K562 (cell line): ENCODE measurements around the gene ZER1. TPM values are rescaled to one million over a fixed set of nuclear protein-coding genes. Genes with fewer than 3 reads are reported as not detected.

Source experiments
- CBX1 ChIP-seq: sonication (generic); IDR thresholded peaks from 2 replicates; pipeline ENCODE4 v1.6.1; 2016; ENCODE audit warnings: antibody characterized with exemption, low read depth, mild to moderate bottlenecking
- CHCHD3 ChIP-seq: fragments of 250-450 bp; sonication (Bioruptor Pico); IDR thresholded peaks from 2 replicates; pipeline ENCODE4 v2.1.2; 2022; ENCODE audit warnings: mild to moderate bottlenecking
- CHD4 ChIP-seq: fragments of 200-600 bp; sonication (generic); IDR thresholded peaks from 3 replicates; pipeline ENCODE4 v1.6.1; 2012; ENCODE audit warnings: low read depth, mild to moderate bottlenecking, mixed read lengths, low read length, inconsistent platforms; ENCODE audit not compliant: insufficient read depth, insufficient replicate concordance, poor library complexity, severe bottlenecking
- DMBX1 ChIP-seq: fragments of 250-450 bp; sonication (Bioruptor Pico); IDR thresholded peaks from 2 replicates; pipeline ENCODE4 v1.8.0; 2022; ENCODE audit warnings: inconsistent platforms, mild to moderate bottlenecking, moderate library complexity, borderline replicate concordance
- FIP1L1 ChIP-seq: fragments of 200-400 bp; formaldehyde crosslinking; IDR thresholded peaks from 2 replicates; pipeline ENCODE4 v1.6.1; 2018; ENCODE audit warnings: mild to moderate bottlenecking, low read depth, low read length; ENCODE audit not compliant: poor library complexity, severe bottlenecking
- HMG20B ChIP-seq: fragments of 250-450 bp; sonication (Bioruptor Pico); IDR thresholded peaks from 2 replicates; pipeline ENCODE4 v1.5.0; 2021; ENCODE audit warnings: mild to moderate bottlenecking
- HNRNPL ChIP-seq: fragments of 200-400 bp; formaldehyde crosslinking; IDR thresholded peaks from 2 replicates; pipeline ENCODE4 v1.6.1; 2017; ENCODE audit warnings: low read depth, mild to moderate bottlenecking, low read length
- KDM5B ChIP-seq: fragments of 200-600 bp; sonication (generic); IDR thresholded peaks from 2 replicates; pipeline ENCODE4 v1.6.1; 2012; ENCODE audit warnings: low read depth, mild to moderate bottlenecking, moderate library complexity, low read length, control low read depth, inconsistent platforms; ENCODE audit not compliant: insufficient replicate concordance
- MTA3 ChIP-seq: fragments of 450-650 bp; formaldehyde crosslinking; IDR thresholded peaks from 2 replicates; pipeline ENCODE4 v1.6.1; 2017; ENCODE audit warnings: mild to moderate bottlenecking, borderline replicate concordance
- NCOA2 ChIP-seq, 2 experiments: fragments of 450-650 bp; IDR thresholded peaks; 2 replicates each; pipeline ENCODE4 v1.6.1; 2018; ENCODE audit warnings: mild to moderate bottlenecking in 2 of 2, moderate library complexity in 1 of 2; ENCODE audit not compliant: partially characterized antibody in 2 of 2
- NCOA4 ChIP-seq: fragments of 450-650 bp; IDR thresholded peaks from 2 replicates; pipeline ENCODE4 v1.6.1; 2018; ENCODE audit warnings: mild to moderate bottlenecking; ENCODE audit not compliant: partially characterized antibody
- NFRKB ChIP-seq: fragments of 450-650 bp; IDR thresholded peaks from 2 replicates; pipeline ENCODE4 v1.6.1; 2016; ENCODE audit warnings: low read depth
- NR1H2 ChIP-seq: sonication (generic); formaldehyde crosslinking; IDR thresholded peaks from 2 replicates; pipeline ENCODE4 v1.4.0; 2020; ENCODE audit warnings: mild to moderate bottlenecking, missing genetic modification reagents
- NR2C1 ChIP-seq, 2 experiments: fragments of 450-650 bp; IDR thresholded peaks; 2 replicates each; pipeline ENCODE4 v1.6.1; 2017; ENCODE audit warnings: mild to moderate bottlenecking in 2 of 2, antibody characterized with exemption in 1 of 2, inconsistent platforms in 1 of 2, missing compliant biosample characterization in 1 of 2, missing genetic modification characterization in 1 of 2
- PHF20 ChIP-seq: fragments of 450-650 bp; IDR thresholded peaks from 2 replicates; pipeline ENCODE4 v1.6.1; 2018; ENCODE audit not compliant: partially characterized antibody
- POLR2AphosphoS2 ChIP-seq: IDR thresholded peaks from 2 replicates; pipeline ENCODE4 v1.6.1; 2012; ENCODE audit warnings: low read length, improper control_type of control experiment
- POLR2AphosphoS5 ChIP-seq: IDR thresholded peaks from 2 replicates; pipeline ENCODE4 v1.6.1; 2011; ENCODE audit warnings: mild to moderate bottlenecking, low read depth, low read length, moderate library complexity; ENCODE audit not compliant: control insufficient read depth, insufficient read depth
- RFX1 ChIP-seq: fragments of 450-650 bp; IDR thresholded peaks from 2 replicates; pipeline ENCODE4 v1.6.1; 2016; ENCODE audit warnings: mild to moderate bottlenecking, moderate library complexity
- RFX5 ChIP-seq: IDR thresholded peaks from 2 replicates; pipeline ENCODE4 v1.6.1; 2011; ENCODE audit warnings: low read depth, mild to moderate bottlenecking, improper control_type of control experiment, low read length
- STAT5A ChIP-seq: IDR thresholded peaks from 2 replicates; pipeline ENCODE4 v1.6.1; 2012; ENCODE audit warnings: low read length, inconsistent platforms, borderline replicate concordance
- TSC22D4 ChIP-seq: fragments of 450-650 bp; IDR thresholded peaks from 2 replicates; pipeline ENCODE4 v1.6.1; 2016; ENCODE audit warnings: missing genetic modification characterization, missing biosample characterization, control low read depth
- ZBED1 ChIP-seq: IDR thresholded peaks from 2 replicates; pipeline ENCODE4 v1.6.1; 2014
- ZNF121 ChIP-seq: sonication (generic); formaldehyde crosslinking; conservative IDR thresholded peaks from 2 replicates; pipeline ENCODE4 v1.8.0; 2022; ENCODE audit warnings: missing genetic modification reagents
- ZNF644 ChIP-seq: fragments of 200-800 bp; sonication (Bioruptor generic); IDR thresholded peaks from 2 replicates; pipeline ENCODE4 v1.6.1; 2016; ENCODE audit warnings: low read depth, missing genetic modification characterization, missing compliant biosample characterization
- ZNF695 ChIP-seq: fragments of 450-650 bp; formaldehyde crosslinking; IDR thresholded peaks from 2 replicates; pipeline ENCODE4 v1.4.0; 2020; ENCODE audit warnings: mild to moderate bottlenecking, moderate library complexity
- ZNF740 ChIP-seq, 3 experiments: fragments of 200-800 bp in 1 of 3; sonication (Bioruptor generic) in 1 of 3; sonication (generic) in 1 of 3; formaldehyde crosslinking in 1 of 3; IDR thresholded peaks; 2 replicates each; pipeline versions ENCODE4 v1.6.1 to v1.8.0; 2016 to 2022; ENCODE audit warnings: mild to moderate bottlenecking in 2 of 3, missing compliant biosample characterization in 2 of 3, missing genetic modification characterization in 2 of 3, missing genetic modification reagents in 1 of 3
- polyA plus RNA-seq, 8 experiments: library from polyadenylated mRNA; depleted of rRNA in 4 of 8; stranded (reverse) in 5 of 8; unstranded in 3 of 8; fragments of >200 nt; fragmentation: Nextera tagmentation in 2 of 8; fragmentation: Illumina TruSeq in 1 of 8; extraction: Ambion mirVana in 2 of 8; extraction: Trizol in 1 of 8; gene quantifications; 2 replicates each; pipeline versions ENCODE4 v1.2.1 to v1.2.3, GENCODE V29; 2011 to 2014; ENCODE audit warnings: inconsistent platforms in 1 of 8, missing spikeins in 1 of 8
- total RNA-seq, 7 experiments: library from RNA; depleted of rRNA in 6 of 7; stranded (reverse); fragments of >200 nt in 6 of 7; fragmentation: Illumina TruSeq in 2 of 7; extraction: Trizol in 2 of 7; gene quantifications; 2 replicates each; pipeline versions ENCODE4 v1.2.1 to v1.2.3, GENCODE V29; 2011 to 2021; ENCODE audit warnings: low replicate concordance in 1 of 7
- TF ChIP-seq, protein P1 (sequence below): sonication (generic); formaldehyde crosslinking; IDR thresholded peaks from 2 replicates; pipeline ENCODE4 v1.9.0; 2022; ENCODE audit warnings: mild to moderate bottlenecking, missing genetic modification reagents
- TF ChIP-seq, protein P2 (sequence below): sonication (generic); IDR thresholded peaks from 2 replicates; pipeline ENCODE4 v1.6.1; 2016

The ZER1 gene
- total and polyA plus RNA-seq, 9 of the 15 experiments (the other 6 are each of a cell fraction or from before 2014, with no cell fraction given), result 0.07 to 10.7 (median 6.2) TPM

DNA sequence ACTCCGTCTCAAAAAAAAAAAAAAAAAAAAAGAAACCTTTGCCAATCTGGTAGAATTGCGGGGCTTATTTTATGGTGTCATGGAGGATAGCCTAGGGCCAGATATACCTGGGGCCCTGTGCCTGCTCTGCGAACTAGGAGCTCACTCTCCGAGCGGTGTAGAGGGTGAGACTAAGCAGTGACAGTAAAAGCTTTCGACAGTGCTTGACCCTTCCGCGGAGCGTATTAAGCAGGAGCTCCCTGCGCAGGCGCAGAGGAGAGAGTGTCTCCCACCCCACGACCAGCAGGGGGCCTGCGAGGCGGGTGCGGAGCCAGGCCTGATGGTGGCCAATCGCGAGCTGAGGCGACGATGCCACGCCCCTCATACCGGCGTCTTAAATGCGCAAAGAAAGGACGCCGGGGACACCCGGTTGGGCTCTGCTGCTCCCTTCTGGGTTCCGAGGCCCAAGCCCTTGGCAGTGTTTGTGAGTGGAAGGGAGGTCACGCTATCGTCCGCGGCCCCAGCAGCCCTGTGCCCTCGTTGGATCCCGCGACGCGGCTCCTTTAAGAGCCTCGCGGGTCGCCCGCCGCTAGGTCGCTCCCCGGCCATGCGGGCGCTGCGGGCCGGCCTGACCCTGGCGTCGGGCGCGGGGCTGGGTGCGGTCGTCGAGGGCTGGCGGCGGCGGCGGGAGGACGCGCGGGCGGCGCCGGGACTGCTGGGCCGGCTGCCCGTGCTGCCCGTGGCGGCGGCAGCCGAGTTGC is 46.5 kb upstream of the ZER1 start, which contains the start of gene ENDOG (continued):
- TF ChIP-seq DMBX1 (CRISPR knock-in tag), result no peak
- no peak for TF ChIP-seq RFX1
- TF ChIP-seq, protein P1, sequence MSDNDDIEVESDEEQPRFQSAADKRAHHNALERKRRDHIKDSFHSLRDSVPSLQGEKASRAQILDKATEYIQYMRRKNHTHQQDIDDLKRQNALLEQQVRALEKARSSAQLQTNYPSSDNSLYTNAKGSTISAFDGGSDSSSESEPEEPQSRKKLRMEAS (CRISPR knock-in tag), result 0 out of 2 replicates have a peak, but pooled peaks have one; percentile 52
- TF ChIP-seq HNRNPL, result no peak
- peak; percentile 93; the same call in 1 of the 2 replicates for TF ChIP-seq MTA3
- peak; percentile 27 for TF ChIP-seq PHF20
- TF ChIP-seq NCOA2 (IDR thresholded peaks at IDR 0.05; ENCODE audit: partially characterized antibody in 2 of 2), result no peak
- TF ChIP-seq ZNF644 (tag), result no peak
- peak; percentile 54; the same call in 1 of the 2 replicates for TF ChIP-seq ZBED1
- no peak for TF ChIP-seq TSC22D4 (tag)
- TF ChIP-seq ZNF121 (CRISPR knock-in tag), result no peak
- peak; percentile 93 for TF ChIP-seq POLR2AphosphoS5
- TF ChIP-seq, protein P2, sequence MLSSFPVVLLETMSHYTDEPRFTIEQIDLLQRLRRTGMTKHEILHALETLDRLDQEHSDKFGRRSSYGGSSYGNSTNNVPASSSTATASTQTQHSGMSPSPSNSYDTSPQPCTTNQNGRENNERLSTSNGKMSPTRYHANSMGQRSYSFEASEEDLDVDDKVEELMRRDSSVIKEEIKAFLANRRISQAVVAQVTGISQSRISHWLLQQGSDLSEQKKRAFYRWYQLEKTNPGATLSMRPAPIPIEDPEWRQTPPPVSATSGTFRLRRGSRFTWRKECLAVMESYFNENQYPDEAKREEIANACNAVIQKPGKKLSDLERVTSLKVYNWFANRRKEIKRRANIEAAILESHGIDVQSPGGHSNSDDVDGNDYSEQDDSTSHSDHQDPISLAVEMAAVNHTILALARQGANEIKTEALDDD, result no peak
- TF ChIP-seq NFRKB, result no peak
- no peak for TF ChIP-seq NR2C1 (IDR thresholded peaks at IDR 0.05)
- TF ChIP-seq NR2C1 (tag; IDR thresholded peaks at IDR 0.05), result no peak
- TF ChIP-seq CBX1, result 0 out of 2 replicates have a peak, but pooled peaks have one; percentile 30
- no peak for TF ChIP-seq POLR2AphosphoS2
- no peak for TF ChIP-seq HMG20B (CRISPR knock-in tag)
- TF ChIP-seq STAT5A, result no peak; the same call in 1 of the 2 replicates
- TF ChIP-seq NCOA4, result no peak
- no peak for TF ChIP-seq CHD4
- peak; percentile 22 for TF ChIP-seq FIP1L1
- TF ChIP-seq KDM5B, result peak; percentile 98
- TF ChIP-seq ZNF695 (CRISPR knock-in tag), result no peak
- no peak; the same call in 1 of the 2 replicates for TF ChIP-seq NR1H2 (CRISPR knock-in tag)
- no peak for TF ChIP-seq CHCHD3
- TF ChIP-seq RFX5, result no peak
- TF ChIP-seq ZNF740 (CRISPR knock-in tag; IDR thresholded peaks at IDR 0.05), result no peak
- TF ChIP-seq ZNF740 (tag; IDR thresholded peaks at IDR 0.05), result no peak
